ENCODE results near the gene CETP.
"Not testable (repeated sequence)": the region's sequence is repeated elsewhere in the genome, so short reads cannot be mapped to it uniquely, and the experiment has no call there.

CETP gene

GRCh38 chr16:56982695-56983094 lies 20.9 kb downstream of the CETP start:
- no peak for DNase-seq (ENCODE audit: low read depth)
- no peak for TF ChIP-seq CTCF (IDR thresholded peaks at IDR 0.05; ENCODE audit: control insufficient read depth, extremely low read depth, insufficient read depth)

GRCh38 chr16:56983211-56983751 lies 21.5 kb downstream of the CETP start:
- TF ChIP-seq CTCF (IDR thresholded peaks at IDR 0.05; ENCODE audit: control insufficient read depth, extremely low read depth, insufficient read depth) = no peak
- DNase-seq (ENCODE audit: low read depth) = no peak
- no peak overlapping the region for H3K4me3 ChIP-seq (ENCODE audit: low read depth, low read length)

More at GRCh38 chr16:56982695-56983094, 20.9 kb downstream of the CETP start:
- H3K4me3 ChIP-seq (ENCODE audit: low read depth, low read length) = no peak overlapping the region

GRCh38 chr16:56984639-56985038 lies 22.9 kb downstream of the CETP start:
- TF ChIP-seq CTCF (IDR thresholded peaks at IDR 0.05; ENCODE audit: control insufficient read depth, extremely low read depth, insufficient read depth) = no peak
- no peak overlapping the region for H3K4me3 ChIP-seq (ENCODE audit: low read depth, low read length)
- DNase-seq (ENCODE audit: low read depth) = no peak

GRCh38 chr16:56985288-56985961 lies 23.7 kb downstream of the CETP start:
- no peak for DNase-seq (ENCODE audit: low read depth)
- no peak for TF ChIP-seq CTCF (IDR thresholded peaks at IDR 0.05; ENCODE audit: control insufficient read depth, extremely low read depth, insufficient read depth)
- no peak overlapping the region for H3K4me3 ChIP-seq (ENCODE audit: low read depth, low read length)

GRCh38 chr16:56985962-56986360 lies 24.2 kb downstream of the CETP start:
- no peak for TF ChIP-seq CTCF (IDR thresholded peaks at IDR 0.05; ENCODE audit: control insufficient read depth, extremely low read depth, insufficient read depth)
- no peak for DNase-seq (ENCODE audit: low read depth)

GRCh38 chr16:56986361-56986760 lies 24.6 kb downstream of the CETP start:
- no peak for DNase-seq (ENCODE audit: low read depth)
- H3K4me3 ChIP-seq (ENCODE audit: low read depth, low read length) = no peak overlapping the region
- TF ChIP-seq CTCF (IDR thresholded peaks at IDR 0.05; ENCODE audit: control insufficient read depth, extremely low read depth, insufficient read depth) = no peak

More at GRCh38 chr16:56985962-56986360, 24.2 kb downstream of the CETP start:
- H3K4me3 ChIP-seq (ENCODE audit: low read depth, low read length) = no peak overlapping the region

GRCh38 chr16:56986908-56987307 lies 25.2 kb downstream of the CETP start:
- H3K4me3 ChIP-seq (ENCODE audit: low read depth, low read length); DNase-seq (ENCODE audit: low read depth): not testable (repeated sequence)
